HEK293T (cell line): ENCODE results near the gene HECA.
"Not testable (repeated sequence)": the region's sequence is repeated elsewhere in the genome, so short reads cannot be mapped to it uniquely, and the experiment has no call there.

Source experiments
- CTCF ChIA-PET: fragments of 350-600 bp; formaldehyde crosslinking; extraction: SDS; loops from one replicate; lab custom pipeline; 2021; ENCODE audit warnings: antibody characterized with exemption, inconsistent platforms; lab: Yijun Ruan, JAX
- POLR2A ChIA-PET: fragments of 350-600 bp; formaldehyde crosslinking; extraction: SDS; loops from one replicate; lab custom pipeline; 2020; ENCODE audit warnings: antibody characterized with exemption, inconsistent platforms; lab: Yijun Ruan, JAX
- DNase-seq: peaks from one replicate; pipeline ENCODE4 v3.0.0; 2012; ENCODE audit warnings: mixed read lengths; ENCODE audit errors: extremely low spot score
- ARNT ChIP-seq: fragments of 450-650 bp; IDR thresholded peaks from 2 replicates; pipeline ENCODE4 v1.6.1; 2017; ENCODE audit warnings: mild to moderate bottlenecking
- BHLHE40 ChIP-seq: fragments of 450-650 bp; IDR thresholded peaks from 2 replicates; pipeline ENCODE4 v1.6.1; 2016; ENCODE audit warnings: mild to moderate bottlenecking, moderate library complexity, borderline replicate concordance
- CTBP1 ChIP-seq: fragments of 450-650 bp; IDR thresholded peaks from 2 replicates; pipeline ENCODE4 v1.6.1; 2016; ENCODE audit warnings: borderline replicate concordance
- ELF4 ChIP-seq: fragments of 450-650 bp; IDR thresholded peaks from 2 replicates; pipeline ENCODE4 v1.6.1; 2017; ENCODE audit warnings: antibody characterized with exemption
- FOXA1 ChIP-seq: fragments of 450-650 bp; IDR thresholded peaks from 2 replicates; pipeline ENCODE4 v1.6.1; 2016; ENCODE audit warnings: mild to moderate bottlenecking
- FOXK2 ChIP-seq: fragments of 450-650 bp; IDR thresholded peaks from 2 replicates; pipeline ENCODE4 v1.6.1; 2016; ENCODE audit warnings: mild to moderate bottlenecking
- FOXM1 ChIP-seq: fragments of 450-650 bp; IDR thresholded peaks from 2 replicates; pipeline ENCODE4 v1.6.1; 2017; ENCODE audit warnings: mild to moderate bottlenecking, borderline replicate concordance
- HDGF ChIP-seq: fragments of 450-650 bp; IDR thresholded peaks from 2 replicates; pipeline ENCODE4 v1.6.1; 2017; ENCODE audit warnings: antibody characterized with exemption, borderline replicate concordance
- L3MBTL2 ChIP-seq: fragments of 450-650 bp; conservative IDR thresholded peaks from 2 replicates; pipeline ENCODE4 v1.6.1; 2016; ENCODE audit warnings: mild to moderate bottlenecking
- LEF1 ChIP-seq: fragments of 450-650 bp; IDR thresholded peaks from 2 replicates; pipeline ENCODE4 v1.6.1; 2017; ENCODE audit warnings: mild to moderate bottlenecking, borderline replicate concordance
- NFRKB ChIP-seq: fragments of 450-650 bp; IDR thresholded peaks from 2 replicates; pipeline ENCODE4 v1.6.1; 2016; ENCODE audit warnings: mild to moderate bottlenecking, moderate library complexity
- SP1 ChIP-seq: fragments of 450-650 bp; IDR thresholded peaks from 2 replicates; pipeline ENCODE4 v1.6.1; 2017
- SUZ12 ChIP-seq: fragments of 450-650 bp; IDR thresholded peaks from 2 replicates; pipeline ENCODE4 v1.6.1; 2016; ENCODE audit warnings: mild to moderate bottlenecking
- TARDBP ChIP-seq: fragments of 450-650 bp; IDR thresholded peaks from 2 replicates; pipeline ENCODE4 v1.6.1; 2016
- ZNF384 ChIP-seq: fragments of 450-650 bp; IDR thresholded peaks from 2 replicates; pipeline ENCODE4 v1.6.1; 2016
- TF ChIP-seq, protein P1 (sequence below): fragments of 450-650 bp; IDR thresholded peaks from 2 replicates; pipeline ENCODE4 v1.6.1; 2016

HECA gene

DNA sequence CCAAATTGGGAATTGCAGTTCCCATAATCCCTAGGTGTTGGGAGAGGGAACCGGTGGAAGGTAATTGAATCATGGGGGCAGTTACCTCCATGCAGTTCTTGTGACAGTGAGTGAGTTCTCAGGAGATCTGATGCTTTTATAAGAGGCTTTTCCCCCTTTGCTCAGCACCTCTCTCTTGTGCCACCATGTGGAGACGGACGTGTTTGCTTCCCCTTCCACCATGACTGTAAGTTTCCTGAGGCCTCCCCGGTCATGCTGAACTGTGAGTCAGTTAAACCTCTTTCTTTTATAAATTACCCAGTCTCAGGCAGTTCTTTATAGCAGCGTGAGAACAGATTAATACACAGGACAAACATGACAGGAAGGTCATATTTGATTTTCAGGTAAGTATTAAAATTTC is 25.3 kb upstream of the HECA start:
- CTCF ChIA-PET: interaction anchor here (0.7 to 1.1 kb wide), 2 partner anchors 8 to 194 kb away, joined by 3 read pairs; no protein-coding TSS in a partner anchor
- DNase-seq: no peak
- POLR2A ChIA-PET: no interaction called here
- TF ChIP-seq FOXK2: no peak
- no peak for TF ChIP-seq NFRKB
- no peak for TF ChIP-seq L3MBTL2
- no peak for TF ChIP-seq LEF1
- TF ChIP-seq ZNF384: no peak
- no peak for TF ChIP-seq SP1
- no peak for TF ChIP-seq CTBP1
- no peak for TF ChIP-seq TARDBP
- no peak for TF ChIP-seq FOXM1
- TF ChIP-seq ELF4: no peak
- no peak for TF ChIP-seq SUZ12
- no peak for TF ChIP-seq ARNT
- TF ChIP-seq, protein P1, sequence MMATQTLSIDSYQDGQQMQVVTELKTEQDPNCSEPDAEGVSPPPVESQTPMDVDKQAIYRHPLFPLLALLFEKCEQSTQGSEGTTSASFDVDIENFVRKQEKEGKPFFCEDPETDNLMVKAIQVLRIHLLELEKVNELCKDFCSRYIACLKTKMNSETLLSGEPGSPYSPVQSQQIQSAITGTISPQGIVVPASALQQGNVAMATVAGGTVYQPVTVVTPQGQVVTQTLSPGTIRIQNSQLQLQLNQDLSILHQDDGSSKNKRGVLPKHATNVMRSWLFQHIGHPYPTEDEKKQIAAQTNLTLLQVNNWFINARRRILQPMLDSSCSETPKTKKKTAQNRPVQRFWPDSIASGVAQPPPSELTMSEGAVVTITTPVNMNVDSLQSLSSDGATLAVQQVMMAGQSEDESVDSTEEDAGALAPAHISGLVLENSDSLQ: no peak
- no peak for TF ChIP-seq FOXA1
- TF ChIP-seq HDGF: no peak

DNA sequence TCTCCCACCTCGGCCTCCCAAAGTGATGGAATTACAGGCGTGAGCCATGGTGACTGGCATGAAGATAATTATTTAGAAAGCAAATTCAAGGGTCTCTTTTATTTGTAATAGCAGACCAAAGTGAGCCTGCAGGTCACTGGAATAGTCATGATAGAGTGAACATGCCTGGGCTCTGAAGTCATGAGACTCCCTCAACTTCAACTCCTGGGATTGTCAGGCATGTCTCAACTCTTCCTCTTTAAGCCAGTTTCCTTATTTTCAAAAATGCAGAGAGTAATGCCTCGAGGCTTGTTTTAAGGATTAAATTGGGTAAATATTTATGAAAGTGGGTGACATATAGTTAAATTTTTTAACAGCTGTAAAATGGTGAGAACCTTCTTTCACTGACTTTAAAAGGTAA is 22.7 kb upstream of the HECA start:
- ChIA-PET POLR2A (no interaction called here), CTCF (no interaction called here)
- TF ChIP-seq NFRKB (no peak), ARNT (no peak), FOXA1 (no peak), ELF4 (no peak), L3MBTL2 (no peak), FOXK2 (no peak), ZNF384 (no peak), TARDBP (no peak), SP1 (no peak), HDGF (no peak), FOXM1 (no peak), BHLHE40 (no peak), SUZ12 (no peak), LEF1 (no peak), CTBP1 (no peak)
- TF ChIP-seq, protein P1: no peak
- DNase-seq: no peak

DNA sequence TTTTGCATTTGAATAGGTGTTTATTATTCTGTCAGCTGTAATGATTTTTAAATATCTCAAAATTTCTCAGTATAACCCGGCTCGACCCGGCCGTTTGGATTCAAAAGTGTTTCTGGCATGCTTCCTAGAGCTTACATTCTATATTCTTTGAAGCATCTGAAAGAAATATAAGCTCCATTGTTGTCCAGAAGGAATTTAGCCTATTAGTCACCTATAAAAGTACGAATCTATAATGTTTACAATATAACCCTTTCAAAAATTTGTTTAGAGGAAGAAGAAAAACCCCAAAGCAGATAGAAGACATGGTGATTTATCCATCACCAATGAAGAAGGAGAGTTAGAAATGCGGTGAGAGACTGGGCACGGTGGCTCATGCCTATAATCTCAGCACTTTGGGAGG is 22.3 kb upstream of the HECA start:
- POLR2A ChIA-PET: no interaction called here
- no peak for DNase-seq
- TF ChIP-seq ARNT (no peak), ZNF384 (no peak), FOXA1 (no peak), FOXK2 (no peak), LEF1 (no peak)
- CTCF ChIA-PET: no interaction called here

DNA sequence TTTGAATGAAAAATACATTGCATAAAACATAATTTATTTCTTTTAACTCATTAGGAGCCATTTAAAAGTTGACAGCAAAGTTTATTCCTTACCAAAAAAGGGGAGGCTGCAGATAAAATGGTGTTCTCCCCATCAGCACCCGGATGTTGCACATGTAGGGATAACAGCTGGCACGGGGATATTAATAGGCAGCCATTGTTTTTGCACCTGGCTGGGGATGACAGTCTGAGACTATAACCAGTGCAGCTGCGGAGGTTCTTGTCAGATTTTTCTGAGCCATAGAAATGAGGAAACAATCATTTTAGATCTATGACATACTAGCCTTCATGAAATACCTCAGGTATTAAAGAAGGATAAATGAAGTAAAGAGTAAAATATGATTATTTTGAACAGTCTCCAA is 20.1 kb upstream of the HECA start:
- no peak for TF ChIP-seq SUZ12
- DNase-seq: no peak
- ChIA-PET CTCF (no interaction called here), POLR2A (no interaction called here)

DNA sequence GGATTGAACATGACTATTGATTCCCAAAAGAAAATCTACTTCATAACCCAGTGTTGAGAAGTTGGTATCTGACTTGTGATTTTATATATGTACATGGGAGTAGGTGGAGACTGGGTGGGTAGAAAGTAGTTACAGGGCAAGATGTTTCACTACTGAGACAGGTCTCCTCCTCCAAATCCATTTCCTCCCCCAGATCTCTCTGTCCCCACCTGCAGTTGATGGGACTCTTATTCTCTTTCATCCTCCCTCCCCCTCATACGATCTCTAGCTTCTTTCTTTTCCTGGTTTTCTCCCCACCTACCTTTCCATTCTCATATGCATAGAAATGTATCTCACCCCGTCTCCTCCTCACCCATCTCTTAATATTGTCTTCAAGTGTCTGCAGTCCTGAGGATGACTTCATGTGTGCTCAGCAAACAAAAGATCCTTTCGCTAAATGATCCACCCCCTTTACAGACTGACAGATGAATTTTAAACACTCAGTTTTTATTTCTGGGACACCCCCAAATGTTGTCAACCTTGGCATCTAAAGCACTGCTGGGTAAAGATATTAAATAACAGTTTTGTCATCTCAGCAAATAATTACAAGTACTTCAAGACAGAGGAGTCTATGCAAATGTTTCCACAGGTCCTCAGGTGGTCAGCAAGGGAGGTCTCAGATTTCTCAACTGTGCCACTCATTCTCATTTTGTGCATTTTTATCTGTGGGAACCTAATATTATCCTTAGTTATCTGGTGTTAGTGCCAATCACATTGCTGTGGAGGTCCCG is 18.7 kb upstream of the HECA start:
- CTCF ChIA-PET: no interaction called here
- POLR2A ChIA-PET: no interaction called here
- DNase-seq: no peak
- TF ChIP-seq SP1: no peak
- TF ChIP-seq FOXA1: no peak
- TF ChIP-seq HDGF: no peak

DNA sequence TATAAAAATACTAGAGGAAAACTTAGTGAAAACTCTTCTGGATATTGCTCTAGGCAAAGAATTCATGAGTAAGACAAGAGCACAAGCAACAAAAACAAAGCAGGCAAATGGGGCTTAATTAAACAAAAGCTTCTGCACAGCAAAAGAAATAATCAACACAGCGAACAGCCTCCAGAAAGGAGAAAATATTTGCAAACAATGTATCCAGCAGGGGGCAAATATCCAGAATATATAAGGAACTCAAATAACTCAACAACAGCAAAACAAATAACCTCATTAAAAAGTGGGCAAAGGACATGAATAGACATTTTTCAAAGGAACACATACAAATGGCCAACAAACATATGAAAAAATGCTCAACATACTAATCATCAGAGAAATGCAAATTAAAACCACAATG is 17.1 kb upstream of the HECA start:
- POLR2A ChIA-PET: no interaction called here
- no peak for DNase-seq
- no peak for TF ChIP-seq ARNT
- no peak for TF ChIP-seq SP1
- TF ChIP-seq ELF4: no peak
- no peak for TF ChIP-seq SUZ12
- no peak for TF ChIP-seq CTBP1
- TF ChIP-seq FOXA1: no peak
- no peak for TF ChIP-seq BHLHE40
- no peak for TF ChIP-seq NFRKB
- TF ChIP-seq L3MBTL2: no peak
- TF ChIP-seq LEF1: no peak
- no peak for TF ChIP-seq FOXM1
- TF ChIP-seq FOXK2: no peak
- TF ChIP-seq, protein P1: no peak
- no peak for TF ChIP-seq HDGF
- no peak for TF ChIP-seq TARDBP
- CTCF ChIA-PET: interaction anchor here (0.8 to 1.3 kb wide), 2 partner anchors 9 to 101 kb away, joined by 3 read pairs; no protein-coding TSS in a partner anchor

DNA sequence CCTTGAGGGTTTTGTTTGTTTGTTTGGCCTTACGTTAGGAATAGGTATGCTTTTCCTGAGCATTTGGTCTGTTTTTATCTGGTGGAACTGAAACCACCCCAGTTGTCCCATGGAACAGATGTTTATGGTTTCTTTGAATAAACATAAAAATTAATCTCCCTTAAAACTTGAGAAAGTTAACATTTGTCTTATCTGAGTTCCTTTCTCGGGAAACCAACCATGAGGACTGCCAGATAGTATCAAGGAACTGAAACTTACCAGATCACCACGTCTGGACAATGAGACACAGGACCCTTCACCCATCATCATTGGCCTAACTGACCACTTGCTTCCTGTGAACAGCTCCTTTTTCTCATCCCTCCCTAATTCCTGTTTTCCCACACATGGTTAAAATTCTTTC is 15.3 kb upstream of the HECA start:
- CTCF ChIA-PET: no interaction called here
- TF ChIP-seq FOXM1 (no peak), ZNF384 (no peak), L3MBTL2 (no peak), BHLHE40 (no peak), CTBP1 (no peak)
- DNase-seq: no peak
- POLR2A ChIA-PET: no interaction called here

DNA sequence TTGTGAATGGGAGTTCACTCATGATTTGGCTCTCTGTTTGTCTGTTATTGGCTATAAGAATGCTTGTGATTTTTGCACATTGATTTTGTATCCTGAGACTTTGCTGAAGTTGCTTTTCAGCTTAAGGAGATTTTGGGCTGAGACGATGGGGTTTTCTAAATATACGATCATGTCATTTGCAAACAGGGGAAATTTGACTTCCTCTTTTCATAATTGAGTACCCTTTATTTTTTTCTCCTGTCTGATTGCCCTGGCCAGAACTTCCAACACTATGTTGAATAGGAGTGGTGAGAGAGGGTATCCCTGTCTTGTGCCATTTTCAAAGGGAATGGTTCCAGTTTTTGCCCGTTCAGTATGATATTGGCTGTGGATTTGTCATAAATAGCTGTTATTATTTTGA is 12.1 kb upstream of the HECA start:
- CTCF ChIA-PET, DNase-seq, POLR2A ChIA-PET: not testable (repeated sequence)
